Cardiac fibroblast (primary cell): ENCODE data around the gene RBM4B.

Experiments used
- DNase-seq, 2 donors: peaks; one replicate each; pipeline versions ENCODE4 v3.0.0 to v3.0.0-alpha.2; 2010; ENCODE audit warnings: low read depth in 2 of 2
- H3K4me3 ChIP-seq, 2 donors: replicated peaks in 1 of 2; 1 replicate in 1 of 2; 2 replicates in 1 of 2; pipeline ENCODE4 v1.5.1; 2011; ENCODE audit warnings: low read depth in 2 of 2, low read length in 2 of 2, mild to moderate bottlenecking in 2 of 2, moderate library complexity in 1 of 2
- CTCF ChIP-seq: IDR thresholded peaks from one replicate; pipeline ENCODE4 v1.5.1; 2011; ENCODE audit warnings: low read depth, mild to moderate bottlenecking, low read length, inconsistent platforms

Gene RBM4B

GRCh38 chr11:66692446-66692845 lies 14.8 kb upstream of the RBM4B start:
- TF ChIP-seq CTCF = no peak
- H3K4me3 ChIP-seq = no peak overlapping the region
- DNase-seq = no peak

GRCh38 chr11:66691311-66691980 lies 13.8 kb upstream of the RBM4B start:
- no peak for DNase-seq
- no peak for TF ChIP-seq CTCF
- H3K4me3 ChIP-seq = no peak overlapping the region

GRCh38 chr11:66689661-66690590 lies 12.2 kb upstream of the RBM4B start:
- H3K4me3 ChIP-seq = no peak overlapping the region
- no peak for TF ChIP-seq CTCF
- DNase-seq = no peak

- no peak for TF ChIP-seq CTCF
- DNase-seq = no peak
Observed at GRCh38 chr11:66688561-66689534, 11.2 kb upstream of the RBM4B start.

GRCh38 chr11:66687831-66688281 lies 10.2 kb upstream of the RBM4B start:
- H3K4me3 ChIP-seq = no peak overlapping the region
- no peak for DNase-seq
- no peak for TF ChIP-seq CTCF

More at GRCh38 chr11:66688561-66689534, 11.2 kb upstream of the RBM4B start:
- no peak overlapping the region for H3K4me3 ChIP-seq
